Ishikawa (cell line): ENCODE measurements around the gene C14orf180.

Source experiments
- CEBPB ChIP-seq: IDR thresholded peaks from 2 replicates; pipeline ENCODE4 v1.6.1; 2012
- CREB1 ChIP-seq: IDR thresholded peaks from 2 replicates; pipeline ENCODE4 v1.6.1; 2012; ENCODE audit warnings: low read depth
- EGR1 ChIP-seq: IDR thresholded peaks from 2 replicates; pipeline ENCODE4 v1.6.1; 2012
- EP300 ChIP-seq: IDR thresholded peaks from 2 replicates; pipeline ENCODE4 v1.6.1; 2012; ENCODE audit warnings: borderline replicate concordance
- FOXM1 ChIP-seq: IDR thresholded peaks from 2 replicates; pipeline ENCODE4 v1.6.1; 2012; ENCODE audit warnings: low read depth, borderline replicate concordance
- RAD21 ChIP-seq: IDR thresholded peaks from 2 replicates; pipeline ENCODE4 v1.6.1; 2012; ENCODE audit warnings: low read depth
- TAF1 ChIP-seq: IDR thresholded peaks from 2 replicates; pipeline ENCODE4 v1.6.1; 2012; ENCODE audit warnings: low read depth, mild to moderate bottlenecking
- YY1 ChIP-seq: IDR thresholded peaks from 2 replicates; pipeline ENCODE4 v1.6.1; 2012; ENCODE audit warnings: low read depth
- TF ChIP-seq, protein P1 (sequence below): IDR thresholded peaks from 2 replicates; pipeline ENCODE4 v1.6.1; 2012
- TF ChIP-seq, protein P2 (sequence below): IDR thresholded peaks from 2 replicates; pipeline ENCODE4 v1.6.1; 2012; ENCODE audit warnings: low read depth, mild to moderate bottlenecking

DNA sequence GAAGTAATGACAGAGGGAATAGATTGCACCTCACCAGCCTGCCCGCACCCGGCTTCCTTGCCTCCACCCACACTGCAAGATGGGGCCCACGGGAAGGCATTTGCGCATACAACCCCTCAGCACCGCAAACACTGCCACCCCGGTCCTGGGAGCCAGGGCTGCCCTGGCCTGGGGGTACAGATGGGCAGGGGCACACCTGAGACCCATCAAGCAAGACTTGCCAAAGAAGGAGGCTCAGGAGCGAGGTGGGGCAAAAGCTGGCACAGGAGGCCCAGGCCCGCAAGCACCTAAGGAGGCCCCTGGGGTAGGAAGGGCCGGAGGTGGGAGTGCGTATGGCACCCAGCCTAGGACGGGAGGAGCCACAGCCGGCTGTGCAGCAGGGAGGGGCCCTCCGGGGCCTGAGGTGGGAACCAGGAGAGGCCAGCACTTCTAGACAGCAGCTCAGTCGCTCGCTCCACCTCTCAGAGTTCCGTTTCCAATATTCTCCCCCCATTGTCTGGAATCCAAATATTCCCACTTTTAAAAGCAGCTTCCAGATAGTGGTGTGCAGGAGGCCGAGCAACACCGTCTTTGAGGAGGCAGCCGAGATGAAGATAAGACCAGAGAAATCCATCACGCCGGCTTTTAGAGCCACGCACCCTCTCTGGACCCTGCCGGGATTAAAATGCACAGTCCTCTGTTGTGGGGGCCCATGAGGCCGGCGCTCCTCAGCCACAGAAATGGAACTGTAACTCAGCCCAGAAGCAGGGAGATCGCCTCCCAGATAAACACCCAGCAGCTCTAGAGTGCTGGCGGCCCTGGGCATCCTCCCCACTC, 12.2 kb upstream of the C14orf180 start:
- TF ChIP-seq, protein P1, sequence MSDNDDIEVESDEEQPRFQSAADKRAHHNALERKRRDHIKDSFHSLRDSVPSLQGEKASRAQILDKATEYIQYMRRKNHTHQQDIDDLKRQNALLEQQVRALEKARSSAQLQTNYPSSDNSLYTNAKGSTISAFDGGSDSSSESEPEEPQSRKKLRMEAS, result no peak
- no peak for TF ChIP-seq EP300
- TF ChIP-seq, protein P2, sequence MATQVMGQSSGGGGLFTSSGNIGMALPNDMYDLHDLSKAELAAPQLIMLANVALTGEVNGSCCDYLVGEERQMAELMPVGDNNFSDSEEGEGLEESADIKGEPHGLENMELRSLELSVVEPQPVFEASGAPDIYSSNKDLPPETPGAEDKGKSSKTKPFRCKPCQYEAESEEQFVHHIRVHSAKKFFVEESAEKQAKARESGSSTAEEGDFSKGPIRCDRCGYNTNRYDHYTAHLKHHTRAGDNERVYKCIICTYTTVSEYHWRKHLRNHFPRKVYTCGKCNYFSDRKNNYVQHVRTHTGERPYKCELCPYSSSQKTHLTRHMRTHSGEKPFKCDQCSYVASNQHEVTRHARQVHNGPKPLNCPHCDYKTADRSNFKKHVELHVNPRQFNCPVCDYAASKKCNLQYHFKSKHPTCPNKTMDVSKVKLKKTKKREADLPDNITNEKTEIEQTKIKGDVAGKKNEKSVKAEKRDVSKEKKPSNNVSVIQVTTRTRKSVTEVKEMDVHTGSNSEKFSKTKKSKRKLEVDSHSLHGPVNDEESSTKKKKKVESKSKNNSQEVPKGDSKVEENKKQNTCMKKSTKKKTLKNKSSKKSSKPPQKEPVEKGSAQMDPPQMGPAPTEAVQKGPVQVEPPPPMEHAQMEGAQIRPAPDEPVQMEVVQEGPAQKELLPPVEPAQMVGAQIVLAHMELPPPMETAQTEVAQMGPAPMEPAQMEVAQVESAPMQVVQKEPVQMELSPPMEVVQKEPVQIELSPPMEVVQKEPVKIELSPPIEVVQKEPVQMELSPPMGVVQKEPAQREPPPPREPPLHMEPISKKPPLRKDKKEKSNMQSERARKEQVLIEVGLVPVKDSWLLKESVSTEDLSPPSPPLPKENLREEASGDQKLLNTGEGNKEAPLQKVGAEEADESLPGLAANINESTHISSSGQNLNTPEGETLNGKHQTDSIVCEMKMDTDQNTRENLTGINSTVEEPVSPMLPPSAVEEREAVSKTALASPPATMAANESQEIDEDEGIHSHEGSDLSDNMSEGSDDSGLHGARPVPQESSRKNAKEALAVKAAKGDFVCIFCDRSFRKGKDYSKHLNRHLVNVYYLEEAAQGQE, result no peak
- TF ChIP-seq RAD21, result no peak
- no peak for TF ChIP-seq FOXM1
- TF ChIP-seq CEBPB, result no peak
- no peak for TF ChIP-seq TAF1
- no peak for TF ChIP-seq EGR1
- no peak for TF ChIP-seq CREB1
- TF ChIP-seq YY1, result no peak
